ENCODE results near the gene AJUBA. TPM values are rescaled to one million over a fixed set of nuclear protein-coding genes. Genes with fewer than 3 reads are reported as not detected.
A peak's percentile ranks its signal among the peaks of the same experiment; 100 is the strongest.
"Not testable (repeated sequence)": the region's sequence is repeated elsewhere in the genome, so short reads cannot be mapped to it uniquely, and the experiment has no call there.

The AJUBA gene
- total RNA-seq, 2 donors from 2014 or later = 5.8 to 24.6 TPM

DNA sequence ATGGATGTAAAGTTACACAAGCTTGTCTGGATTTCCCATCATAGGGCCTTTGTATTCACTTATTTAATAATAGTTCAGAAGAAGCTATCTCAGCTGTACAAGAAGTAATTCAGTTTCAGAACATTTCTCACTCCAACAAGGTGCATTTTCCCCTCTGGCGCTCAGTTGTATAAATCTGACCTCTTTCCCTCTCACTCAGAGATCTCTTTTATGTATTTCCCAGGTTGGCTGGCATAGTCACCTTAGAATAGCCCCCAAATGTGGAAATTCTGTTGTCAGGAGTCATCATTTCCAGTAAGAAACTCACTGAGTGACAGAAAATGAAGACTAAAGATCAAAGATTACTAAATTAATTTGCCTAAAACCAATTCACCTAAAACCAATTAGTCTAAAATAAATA, 11.2 kb downstream of the AJUBA start:
- peaks cover 0 to 7% of the 10 kb centered on the region in 2 donors for H3K4me1 ChIP-seq
- TF ChIP-seq, protein P1, sequence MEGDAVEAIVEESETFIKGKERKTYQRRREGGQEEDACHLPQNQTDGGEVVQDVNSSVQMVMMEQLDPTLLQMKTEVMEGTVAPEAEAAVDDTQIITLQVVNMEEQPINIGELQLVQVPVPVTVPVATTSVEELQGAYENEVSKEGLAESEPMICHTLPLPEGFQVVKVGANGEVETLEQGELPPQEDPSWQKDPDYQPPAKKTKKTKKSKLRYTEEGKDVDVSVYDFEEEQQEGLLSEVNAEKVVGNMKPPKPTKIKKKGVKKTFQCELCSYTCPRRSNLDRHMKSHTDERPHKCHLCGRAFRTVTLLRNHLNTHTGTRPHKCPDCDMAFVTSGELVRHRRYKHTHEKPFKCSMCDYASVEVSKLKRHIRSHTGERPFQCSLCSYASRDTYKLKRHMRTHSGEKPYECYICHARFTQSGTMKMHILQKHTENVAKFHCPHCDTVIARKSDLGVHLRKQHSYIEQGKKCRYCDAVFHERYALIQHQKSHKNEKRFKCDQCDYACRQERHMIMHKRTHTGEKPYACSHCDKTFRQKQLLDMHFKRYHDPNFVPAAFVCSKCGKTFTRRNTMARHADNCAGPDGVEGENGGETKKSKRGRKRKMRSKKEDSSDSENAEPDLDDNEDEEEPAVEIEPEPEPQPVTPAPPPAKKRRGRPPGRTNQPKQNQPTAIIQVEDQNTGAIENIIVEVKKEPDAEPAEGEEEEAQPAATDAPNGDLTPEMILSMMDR (IDR thresholded peaks at IDR 0.05) = no peak
- no peak overlapping the region for H3K4me3 ChIP-seq
- DNase-seq (ENCODE audit: low spot score) = no peak
- H3K27me3 ChIP-seq = no peaks in the 10 kb centered on the region
- no peak overlapping the region for H3K27ac ChIP-seq
- H3K36me3 ChIP-seq = peaks cover 6% of the 10 kb centered on the region
- H3K9me3 ChIP-seq = no peaks in the 10 kb centered on the region

DNA sequence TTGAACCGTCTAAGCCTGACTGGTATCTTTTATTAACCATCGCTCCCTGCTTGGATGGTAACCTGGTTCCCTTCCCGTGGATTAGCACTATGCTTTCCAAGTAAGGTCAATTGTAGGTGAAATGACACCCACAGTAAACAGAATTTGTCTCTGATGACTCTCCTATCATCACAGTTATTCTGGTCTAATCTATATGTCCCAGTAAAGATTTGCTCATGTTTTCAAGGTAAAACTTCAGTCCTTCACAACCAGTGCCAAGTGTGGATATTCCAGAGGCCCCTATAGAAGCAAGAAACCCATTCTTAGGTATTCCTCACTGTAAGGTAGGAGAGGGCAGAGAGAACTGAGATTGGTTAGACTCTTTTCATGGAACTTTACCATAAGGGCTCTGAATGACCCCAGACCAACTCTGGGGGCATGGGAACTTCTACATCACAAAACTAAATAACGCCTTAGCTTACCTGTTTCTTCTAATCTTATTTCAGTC, 15.5 kb downstream of the AJUBA start:
- H3K4me3 ChIP-seq = no peak overlapping the region
- no peaks in the 10 kb centered on the region for H3K27me3 ChIP-seq
- TF ChIP-seq, protein P1 (IDR thresholded peaks at IDR 0.05) = no peak
- H3K4me1 ChIP-seq = no peaks in the 10 kb centered on the region
- no peaks in the 10 kb centered on the region for H3K9me3 ChIP-seq
- H3K36me3 ChIP-seq = no peaks in the 10 kb centered on the region
- DNase-seq (ENCODE audit: low spot score) = no peak
- no peak overlapping the region for H3K27ac ChIP-seq

DNA sequence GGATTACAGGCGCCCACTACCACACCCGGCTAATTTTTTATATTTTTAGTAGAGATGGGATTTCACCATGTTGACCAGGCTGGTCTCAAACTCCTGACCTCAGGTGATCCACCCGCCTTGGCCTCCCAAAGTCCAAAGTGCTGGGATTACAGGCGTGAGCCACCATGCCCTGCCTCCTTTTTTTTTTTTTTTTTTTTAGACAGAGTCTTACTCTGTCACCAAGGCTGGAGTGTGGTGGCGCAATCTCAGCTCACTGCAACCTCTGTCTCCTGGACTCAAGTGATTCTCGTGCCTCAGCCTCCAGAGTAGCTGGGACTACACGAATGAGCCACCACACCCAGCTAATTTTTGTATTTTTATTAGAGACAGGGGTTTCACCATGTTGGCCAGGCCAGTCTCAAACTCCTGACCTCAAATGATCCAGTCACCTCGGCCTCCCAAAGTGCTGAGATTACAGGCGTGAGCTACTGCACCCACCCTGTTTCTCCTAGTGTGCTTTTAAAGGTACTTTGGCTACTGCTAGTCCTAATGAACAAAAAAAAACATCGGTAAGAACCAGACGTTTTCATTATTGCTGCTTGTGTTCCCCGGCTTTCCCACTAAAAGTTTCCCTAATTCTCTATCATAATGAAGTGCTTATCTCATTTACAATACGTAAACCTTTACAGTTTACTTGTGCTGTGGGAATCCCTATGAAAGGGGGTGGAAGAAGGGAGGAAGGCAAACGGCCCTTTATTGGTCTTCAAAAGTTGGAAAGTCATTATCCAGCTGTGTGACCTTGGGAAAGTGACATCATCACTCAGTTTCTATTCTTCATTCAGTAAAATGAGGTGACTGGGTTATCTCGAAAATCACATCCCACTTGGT, 16.2 kb downstream of the AJUBA start:
- H3K4me3 ChIP-seq, H3K36me3 ChIP-seq: not testable (repeated sequence)

DNA sequence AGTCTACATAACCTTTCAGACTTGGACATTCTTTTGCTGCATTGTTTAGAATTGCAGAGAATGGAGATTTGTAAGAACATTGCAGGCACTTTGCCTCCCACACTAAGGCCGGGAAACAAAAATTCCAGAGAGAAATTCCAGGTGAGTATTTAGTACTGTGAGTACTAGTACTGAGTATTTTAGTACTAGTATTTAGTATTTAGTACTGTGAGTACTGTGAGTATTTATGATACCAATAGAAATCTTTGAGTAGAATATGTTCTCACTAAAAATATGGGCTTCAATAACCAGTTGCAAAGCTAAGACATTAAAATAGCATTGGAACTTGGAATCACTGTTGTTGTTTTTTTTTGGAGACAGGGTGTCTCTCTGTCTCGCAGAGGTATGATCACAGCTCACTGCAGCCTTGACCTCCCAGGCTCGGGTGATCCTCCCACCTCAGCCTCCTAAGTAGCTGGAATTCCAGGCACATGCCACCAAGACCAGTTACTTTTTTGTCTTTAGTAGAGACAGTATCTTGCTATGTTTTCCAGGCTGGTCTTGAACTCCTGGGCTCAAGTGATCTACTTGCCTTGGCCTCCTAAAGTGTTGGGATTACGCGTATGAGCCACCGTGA, 20.2 kb downstream of the AJUBA start:
- DNase-seq (ENCODE audit: low spot score) = no peak
- H3K27me3 ChIP-seq = no peaks in the 10 kb centered on the region
- TF ChIP-seq, protein P1 (IDR thresholded peaks at IDR 0.05) = no peak
- no peaks in the 10 kb centered on the region for H3K9me3 ChIP-seq
- no peak overlapping the region for H3K4me3 ChIP-seq
- no peak overlapping the region for H3K27ac ChIP-seq
- H3K36me3 ChIP-seq = no peaks in the 10 kb centered on the region
- peaks cover 0 to 4% of the 10 kb centered on the region in 2 donors for H3K4me1 ChIP-seq

More for the DNA sequence above, 16.2 kb downstream of the AJUBA start:
- DNase-seq (ENCODE audit: low spot score); H3K27me3 ChIP-seq; H3K9me3 ChIP-seq; H3K4me1 ChIP-seq; H3K27ac ChIP-seq: not testable (repeated sequence)

DNA sequence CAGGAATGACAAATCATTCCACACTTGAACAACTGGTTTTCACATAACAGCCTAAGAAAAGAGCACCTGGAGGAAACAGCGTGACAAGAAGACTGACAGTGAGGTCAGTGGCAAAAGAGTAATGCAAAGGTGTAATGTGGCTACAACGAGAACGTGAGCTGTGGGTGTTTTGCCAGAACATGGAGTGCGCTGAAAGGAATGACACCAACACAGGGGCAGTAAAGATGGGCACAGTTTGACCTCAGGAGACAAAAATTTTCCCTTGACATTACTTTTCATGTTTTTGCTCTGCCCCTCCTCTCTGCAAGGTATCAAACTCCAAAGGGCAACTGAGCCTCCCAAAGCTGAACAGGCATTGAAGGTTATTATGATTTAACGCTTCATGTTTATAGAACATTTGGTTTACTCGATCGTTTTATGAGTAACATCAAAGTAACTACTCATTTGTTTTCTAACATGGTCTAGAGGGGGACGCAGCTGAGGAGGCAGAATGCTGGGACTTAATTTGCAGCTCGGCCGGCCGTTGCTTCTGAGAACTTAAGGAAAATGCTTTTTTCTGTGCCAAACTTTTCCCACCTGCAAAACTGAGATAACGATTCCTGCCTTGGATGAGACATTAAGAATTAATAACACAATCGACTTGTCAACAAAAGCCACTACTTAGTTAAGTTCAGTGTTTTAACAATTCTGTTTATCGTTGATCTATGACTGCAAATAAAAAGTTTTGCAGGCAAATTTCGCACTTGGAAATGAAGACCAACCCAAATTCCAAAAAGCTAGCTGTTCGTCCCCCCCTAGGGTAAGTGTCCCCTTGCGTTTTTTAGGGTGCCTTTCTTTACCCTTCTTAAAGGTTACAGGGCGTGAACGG, 26.4 kb downstream of the AJUBA start:
- Histone ChIP-seq H3K27ac (peak overlapping the region; percentile 92 to 94), H3K36me3 (peaks cover 19% of the 10 kb centered on the region), H3K4me3 (peak overlapping the region; percentile 64 to 74), H3K4me1 (peaks cover 0 to 15% of the 10 kb centered on the region in 2 donors), H3K9me3 (no peaks in the 10 kb centered on the region), H3K27me3 (no peaks in the 10 kb centered on the region)
- TF ChIP-seq, protein P1 (IDR thresholded peaks at IDR 0.05) = no peak
- no peak for DNase-seq (ENCODE audit: low spot score)

Measured in right atrium auricular region (tissue), 2 donors.